HG02840 (cell line): ENCODE data around the gene CCDC192.

Experiments used
- ATAC-seq: cut with Tn5 transposase; IDR thresholded peaks from one replicate; pipeline ENCODE4 v1.9.1; 2021; ENCODE audit warnings: mild to moderate bottlenecking, moderate library complexity, moderate number of reproducible peaks; ENCODE audit not compliant: unreplicated experiment, low FRiP score

Gene CCDC192

DNA sequence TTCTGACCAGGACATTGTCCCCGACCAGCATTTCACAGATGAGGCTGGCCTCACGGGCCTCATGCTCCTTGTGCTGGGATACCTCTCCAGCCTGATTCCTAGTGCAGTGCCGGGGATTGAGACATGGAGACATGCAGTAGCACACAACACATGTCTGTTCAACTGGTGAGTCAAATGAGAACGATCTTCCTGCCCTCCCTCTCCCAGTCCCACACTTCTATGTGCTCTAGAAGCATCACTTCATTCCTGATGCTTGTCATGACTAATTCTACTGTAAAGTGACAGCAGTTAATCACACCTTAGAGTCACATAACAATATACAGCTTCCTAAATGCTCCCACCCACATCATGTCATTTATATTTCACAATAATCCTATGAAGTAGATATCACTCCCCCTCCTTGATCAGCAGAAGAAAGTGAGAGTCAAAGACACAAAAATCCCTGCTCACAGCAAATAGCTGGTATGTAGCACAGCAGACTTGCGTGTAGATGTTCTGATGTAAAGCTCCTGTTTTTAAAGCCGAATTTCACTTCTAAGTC, 101.8 kb downstream of the CCDC192 start:
- no peak for ATAC-seq

- no peak for ATAC-seq
Observed at GRCh38 chr5:127805448-127805847, 102.3 kb downstream of the CCDC192 start.

DNA sequence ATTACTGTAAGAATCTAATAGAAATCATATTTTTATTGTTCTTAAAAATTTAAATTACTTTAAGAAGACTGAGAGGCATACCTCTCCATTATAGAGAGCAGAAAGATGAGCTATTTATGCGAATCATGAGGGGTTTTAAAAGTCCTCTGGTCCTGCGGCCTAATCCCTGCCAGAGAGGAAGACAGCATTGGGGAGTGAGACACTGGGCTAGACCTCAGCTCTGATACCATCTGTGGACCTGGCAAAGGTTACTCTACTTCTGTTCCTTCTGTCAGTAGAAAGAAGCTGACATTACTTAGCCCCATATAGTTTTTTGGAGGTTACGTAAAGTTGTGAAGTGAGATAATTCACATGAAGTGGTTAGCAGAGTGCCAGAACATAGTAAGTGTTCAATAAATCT, 103.6 kb downstream of the CCDC192 start:
- ATAC-seq = no peak

DNA sequence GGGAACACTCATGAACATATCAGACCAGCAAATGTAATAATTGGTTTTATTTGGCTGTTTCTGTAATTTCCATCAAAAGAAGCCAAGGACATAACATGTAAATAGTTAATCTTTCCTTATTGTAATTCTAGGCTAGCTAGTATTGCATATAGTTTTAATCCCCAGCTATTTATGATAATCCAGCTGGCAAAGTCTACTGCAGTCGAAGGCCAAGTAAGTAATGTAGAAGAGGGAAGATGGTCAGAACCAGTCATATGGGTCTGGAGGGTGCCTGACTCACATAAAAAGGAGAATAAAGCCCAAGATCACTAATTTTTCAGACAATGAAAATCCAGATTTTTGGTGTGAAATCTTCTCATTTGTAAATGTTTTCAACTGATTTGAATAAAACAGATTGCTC, 106.3 kb downstream of the CCDC192 start:
- ATAC-seq = no peak

DNA sequence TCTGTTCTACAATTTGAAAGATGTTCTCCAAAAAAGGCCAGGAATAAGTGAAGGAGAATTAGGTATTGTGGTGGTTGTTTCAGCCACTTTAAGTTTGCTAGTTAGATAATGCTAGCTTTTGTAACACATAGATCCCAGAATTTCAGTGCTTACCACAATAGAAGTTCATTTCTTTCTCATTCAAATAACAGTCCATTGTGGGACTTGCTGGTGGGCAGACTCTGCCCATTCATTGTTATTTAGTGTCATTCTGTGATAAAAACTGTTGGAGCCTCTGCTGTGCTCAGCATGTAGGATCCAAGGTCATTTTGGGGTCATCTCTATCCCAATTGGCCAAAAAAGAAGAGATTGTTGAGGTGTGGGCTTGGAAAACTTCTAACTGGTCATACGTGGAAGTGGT, 106.8 kb downstream of the CCDC192 start:
- ATAC-seq = no peak

DNA sequence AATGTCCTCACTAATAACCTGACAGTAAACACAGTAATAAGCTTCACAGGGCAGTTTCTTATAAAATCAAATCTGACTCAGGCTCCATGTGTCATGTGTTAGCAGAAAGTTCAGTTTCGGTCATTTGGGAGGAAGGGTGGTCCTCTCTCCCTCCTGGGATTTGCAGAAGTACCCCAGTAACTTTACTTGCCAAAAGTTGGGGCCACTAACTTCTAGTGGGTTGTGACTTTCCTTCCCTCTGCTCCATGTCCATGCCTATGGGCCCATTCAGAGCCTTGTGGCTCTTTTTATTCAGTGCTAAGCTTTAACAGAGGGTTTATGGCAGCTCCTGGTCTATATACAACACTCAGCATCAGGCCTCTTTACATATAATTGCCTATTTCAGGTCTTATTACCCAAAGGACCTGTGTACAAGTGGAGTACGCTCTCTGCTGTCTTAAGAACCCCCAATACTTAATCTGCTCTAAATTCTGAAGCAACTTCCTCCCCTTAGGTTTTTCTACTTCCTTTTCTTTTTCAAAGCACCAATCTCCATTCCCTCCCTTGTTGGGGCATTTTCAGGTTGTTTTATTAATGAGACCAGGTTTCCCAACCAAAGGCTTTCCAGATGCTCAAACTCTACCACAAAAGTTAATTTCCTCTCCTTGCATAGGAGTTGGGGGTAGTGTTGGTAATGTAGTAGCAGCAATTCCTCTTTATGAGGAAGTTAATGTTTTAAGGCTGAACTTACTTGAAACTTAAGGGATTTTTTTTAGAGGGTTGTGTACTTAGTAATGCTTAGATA, 107.7 kb downstream of the CCDC192 start:
- no peak for ATAC-seq

DNA sequence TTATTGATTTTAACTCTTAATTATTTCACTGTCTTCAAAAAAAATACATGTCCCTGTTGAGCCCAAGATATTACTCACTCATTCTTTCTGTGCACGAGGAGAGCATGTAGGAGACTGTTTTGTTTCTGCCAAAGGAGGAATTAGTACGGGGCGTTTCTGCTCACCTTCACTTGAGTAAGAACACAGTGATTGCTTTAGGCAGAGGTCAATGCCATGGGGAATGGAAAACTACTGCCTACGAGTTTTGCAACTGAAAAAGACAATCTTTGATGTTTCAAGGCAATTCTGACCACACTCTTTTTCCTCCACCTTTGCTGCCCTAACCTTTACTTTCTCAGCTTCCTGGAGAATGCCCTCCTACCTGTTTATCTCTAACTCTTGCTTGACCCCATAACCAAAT, 109.4 kb downstream of the CCDC192 start:
- no peak for ATAC-seq

DNA sequence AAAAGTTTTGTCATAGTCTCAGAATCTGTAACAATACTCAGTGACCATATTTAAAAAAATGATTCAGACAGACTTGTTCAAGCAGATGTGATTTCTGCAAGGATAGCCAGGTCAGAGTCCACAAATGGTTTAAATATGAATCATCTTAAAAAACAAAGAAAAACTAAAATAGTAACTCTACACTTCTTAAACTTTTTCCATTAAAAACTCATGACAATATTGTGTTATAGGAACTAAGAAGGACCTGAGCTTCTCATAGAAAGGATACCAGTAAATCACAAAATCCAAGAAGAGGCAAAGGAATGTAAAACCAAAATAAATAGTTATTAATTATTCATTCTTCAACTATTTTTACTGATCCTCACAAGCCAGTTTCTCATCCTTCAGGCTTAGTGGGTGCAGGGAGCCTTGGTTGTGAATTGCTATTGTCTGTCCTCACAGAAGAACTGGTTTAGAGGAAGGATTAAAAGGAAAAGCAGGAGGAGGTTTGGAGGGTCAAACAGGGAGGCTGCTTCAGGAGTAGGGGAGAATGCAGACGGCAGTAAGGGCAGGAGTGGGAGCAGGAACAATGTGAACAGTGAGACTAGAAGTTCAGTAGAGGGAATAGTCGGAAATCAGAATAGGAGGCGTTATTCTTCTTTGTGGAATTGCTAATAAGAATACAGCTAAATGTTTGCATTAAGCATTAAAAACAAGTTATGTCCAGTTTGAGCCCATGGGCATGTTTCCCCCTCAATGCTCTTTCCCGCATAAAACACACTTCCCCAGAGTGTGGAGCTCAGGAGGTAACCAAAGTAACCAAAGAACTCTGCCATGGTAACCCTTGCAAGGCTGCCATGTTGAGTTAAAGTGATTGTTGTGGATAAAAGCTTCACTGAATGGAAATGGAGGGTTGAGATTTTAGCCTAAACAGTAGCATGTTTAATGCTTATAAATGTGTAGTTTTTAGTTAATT, 110.7 kb downstream of the CCDC192 start:
- ATAC-seq = no peak

DNA sequence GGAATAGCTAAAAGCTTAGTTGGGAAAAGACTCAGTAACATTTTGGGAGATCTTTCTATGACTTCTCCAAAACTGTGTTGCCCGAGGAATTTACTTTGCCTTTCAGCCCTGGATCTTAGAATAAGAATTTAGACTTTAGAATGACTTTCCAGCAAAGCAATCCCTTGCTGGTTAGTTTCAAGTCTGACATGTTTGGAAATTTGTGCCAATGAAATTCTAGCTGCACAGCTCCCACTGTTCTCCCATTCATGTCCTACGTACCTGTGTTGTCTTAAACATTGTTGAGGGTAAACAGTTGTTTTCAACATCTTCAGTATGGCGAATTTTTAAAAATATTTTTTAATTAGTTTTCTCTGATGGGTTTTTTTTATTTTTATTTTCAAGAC, 111.4 kb downstream of the CCDC192 start:
- ATAC-seq = no peak

GRCh38 chr5:127820910-127821553, 117.8 kb downstream of the CCDC192 start:
- ATAC-seq = peak; percentile 91

DNA sequence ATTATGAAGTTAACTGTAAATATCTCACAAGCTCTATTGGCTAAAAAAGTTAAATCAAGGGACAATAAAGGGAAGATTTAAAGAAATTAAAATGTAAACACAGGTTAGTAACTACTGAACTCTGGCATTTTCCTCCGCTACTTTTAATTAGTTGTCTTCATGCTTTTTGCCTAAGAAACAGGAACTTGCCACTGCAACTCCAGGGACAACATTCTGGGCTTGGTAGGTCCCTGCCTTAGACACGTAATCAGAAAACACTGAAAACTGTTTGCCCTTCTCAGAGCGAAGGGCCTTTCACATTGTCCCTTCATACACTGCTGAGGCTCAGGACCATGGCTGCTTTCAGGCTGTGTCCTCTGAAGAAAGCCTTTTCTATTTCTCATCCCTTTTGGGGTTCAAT, 118.7 kb downstream of the CCDC192 start:
- ATAC-seq = no peak

- ATAC-seq = no peak
Observed at GRCh38 chr5:127824126-127824525, 120.9 kb downstream of the CCDC192 start.

DNA sequence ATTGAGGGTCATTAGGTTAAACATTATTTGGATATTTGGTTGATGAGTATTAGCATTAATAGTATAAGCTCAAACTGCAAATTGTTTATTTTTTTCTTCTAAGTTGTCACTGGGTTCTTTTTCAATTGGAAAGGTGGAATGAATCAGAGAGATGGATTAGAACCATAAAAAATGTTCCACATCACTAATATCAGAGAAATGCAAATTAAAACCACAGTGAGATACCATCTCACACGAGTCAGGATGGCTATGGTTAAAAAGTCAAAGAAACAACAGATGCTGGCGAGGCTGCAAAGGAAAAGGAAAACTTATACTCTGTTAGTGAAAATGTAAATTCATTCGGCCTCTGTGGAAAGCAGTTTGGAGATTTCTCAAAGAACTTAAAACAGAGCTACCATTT, 122.8 kb downstream of the CCDC192 start:
- no peak for ATAC-seq

DNA sequence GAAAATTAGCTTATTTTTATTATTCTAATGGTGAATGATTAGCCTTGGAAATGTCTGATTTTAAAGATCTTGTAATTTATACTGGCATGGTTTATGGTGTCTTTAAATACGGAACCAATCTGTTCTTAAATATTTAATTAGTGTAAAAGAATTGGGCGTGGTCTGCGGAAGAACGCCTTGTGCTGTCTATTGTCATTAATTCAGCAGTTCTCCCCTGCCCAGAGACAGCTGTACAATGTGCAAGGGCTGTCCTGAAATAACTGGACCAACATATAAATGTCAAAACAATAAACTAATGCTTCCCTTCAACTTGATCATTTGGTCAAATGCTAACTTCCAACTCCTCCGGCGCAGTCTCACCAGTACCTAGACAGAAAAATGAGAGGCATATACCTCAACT, 124.3 kb downstream of the CCDC192 start:
- ATAC-seq = no peak

GRCh38 chr5:127830157-127830556, 127.0 kb downstream of the CCDC192 start:
- no peak for ATAC-seq

DNA sequence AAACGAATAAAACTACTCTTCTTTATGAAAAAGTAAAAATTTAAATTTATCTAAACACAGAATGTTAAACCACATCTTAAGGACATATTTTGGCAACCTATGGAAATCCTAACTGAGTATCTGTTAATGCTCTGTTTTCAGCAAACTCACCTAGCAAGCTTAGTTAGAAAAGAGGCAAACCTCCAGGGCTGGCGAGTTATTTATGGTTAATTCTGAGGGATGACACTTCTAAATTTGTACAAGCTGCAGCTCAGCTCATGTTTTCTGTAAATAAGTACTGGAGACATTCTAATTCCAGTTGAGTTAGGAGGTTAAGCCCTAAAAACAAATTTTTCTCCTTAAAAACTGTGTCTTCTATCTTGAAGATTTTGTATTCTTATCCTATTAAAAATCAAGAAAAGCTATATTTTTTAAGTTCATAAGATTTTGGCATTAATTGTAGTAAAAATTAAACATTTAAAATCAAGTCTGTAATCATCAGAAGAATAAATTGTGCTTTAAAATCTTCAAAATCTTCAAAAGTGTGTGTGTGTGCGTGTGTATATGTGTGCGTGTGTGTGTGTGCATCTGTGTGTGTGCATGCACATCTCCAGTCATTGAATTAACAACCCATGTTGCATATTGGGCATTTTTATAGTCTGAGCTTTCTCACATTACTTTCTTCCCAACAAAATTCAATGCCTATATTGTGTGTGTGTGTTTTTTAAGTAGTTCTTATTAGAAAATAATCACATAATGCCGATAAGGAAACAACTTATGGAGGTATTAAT, 127.8 kb downstream of the CCDC192 start:
- ATAC-seq = no peak

- ATAC-seq = no peak
Observed at GRCh38 chr5:127832067-127832466, 128.9 kb downstream of the CCDC192 start.

GRCh38 chr5:127834094-127834531, 130.9 kb downstream of the CCDC192 start:
- ATAC-seq = peak; percentile 54

DNA sequence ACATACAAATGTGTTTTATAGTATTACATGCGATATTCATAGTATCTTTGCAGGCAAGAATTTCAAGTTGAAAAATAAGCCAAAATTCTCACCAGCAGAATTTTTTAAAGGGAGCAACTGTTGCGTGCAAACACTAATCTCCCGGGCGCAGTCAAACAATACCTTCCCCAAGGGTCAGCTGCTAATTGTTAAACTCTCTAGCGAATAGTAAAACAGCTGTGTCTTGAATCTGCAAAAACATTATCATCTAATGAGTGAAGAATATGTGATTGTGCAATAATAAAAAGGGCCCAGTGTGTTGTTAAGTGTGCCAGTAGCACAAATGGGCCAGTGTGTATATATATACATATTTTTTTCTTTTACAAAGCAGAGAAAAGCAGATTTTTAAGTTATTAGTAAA, 131.4 kb downstream of the CCDC192 start:
- no peak for ATAC-seq

DNA sequence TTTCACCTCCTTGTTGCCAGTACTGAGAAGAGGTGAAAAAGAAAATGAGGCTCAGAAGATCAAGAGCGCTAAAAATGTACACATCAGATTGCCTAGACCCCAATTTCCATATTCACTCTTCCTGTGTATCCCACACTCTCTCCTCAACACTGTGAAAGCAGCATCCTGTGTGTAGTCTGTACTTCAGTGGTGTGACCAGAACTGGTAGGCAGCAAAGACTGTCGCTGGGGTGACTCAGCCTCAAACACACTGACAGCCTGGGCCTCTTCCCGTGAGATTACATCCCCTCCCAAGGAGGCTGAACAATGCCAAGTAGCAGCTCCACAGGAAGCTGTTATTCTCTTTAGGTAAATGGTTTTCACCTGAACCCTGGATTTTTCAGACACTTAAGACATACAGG, 135.5 kb downstream of the CCDC192 start:
- no peak for ATAC-seq
